Measurements from ENCODE around the gene HYAL1. TPM values are rescaled to one million over a fixed set of nuclear protein-coding genes. Genes with fewer than 3 reads are reported as not detected.

Gene HYAL1, protein sequence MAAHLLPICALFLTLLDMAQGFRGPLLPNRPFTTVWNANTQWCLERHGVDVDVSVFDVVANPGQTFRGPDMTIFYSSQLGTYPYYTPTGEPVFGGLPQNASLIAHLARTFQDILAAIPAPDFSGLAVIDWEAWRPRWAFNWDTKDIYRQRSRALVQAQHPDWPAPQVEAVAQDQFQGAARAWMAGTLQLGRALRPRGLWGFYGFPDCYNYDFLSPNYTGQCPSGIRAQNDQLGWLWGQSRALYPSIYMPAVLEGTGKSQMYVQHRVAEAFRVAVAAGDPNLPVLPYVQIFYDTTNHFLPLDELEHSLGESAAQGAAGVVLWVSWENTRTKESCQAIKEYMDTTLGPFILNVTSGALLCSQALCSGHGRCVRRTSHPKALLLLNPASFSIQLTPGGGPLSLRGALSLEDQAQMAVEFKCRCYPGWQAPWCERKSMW
- 4.0 and 5.5 TPM in 2 replicates for total RNA-seq

DNA sequence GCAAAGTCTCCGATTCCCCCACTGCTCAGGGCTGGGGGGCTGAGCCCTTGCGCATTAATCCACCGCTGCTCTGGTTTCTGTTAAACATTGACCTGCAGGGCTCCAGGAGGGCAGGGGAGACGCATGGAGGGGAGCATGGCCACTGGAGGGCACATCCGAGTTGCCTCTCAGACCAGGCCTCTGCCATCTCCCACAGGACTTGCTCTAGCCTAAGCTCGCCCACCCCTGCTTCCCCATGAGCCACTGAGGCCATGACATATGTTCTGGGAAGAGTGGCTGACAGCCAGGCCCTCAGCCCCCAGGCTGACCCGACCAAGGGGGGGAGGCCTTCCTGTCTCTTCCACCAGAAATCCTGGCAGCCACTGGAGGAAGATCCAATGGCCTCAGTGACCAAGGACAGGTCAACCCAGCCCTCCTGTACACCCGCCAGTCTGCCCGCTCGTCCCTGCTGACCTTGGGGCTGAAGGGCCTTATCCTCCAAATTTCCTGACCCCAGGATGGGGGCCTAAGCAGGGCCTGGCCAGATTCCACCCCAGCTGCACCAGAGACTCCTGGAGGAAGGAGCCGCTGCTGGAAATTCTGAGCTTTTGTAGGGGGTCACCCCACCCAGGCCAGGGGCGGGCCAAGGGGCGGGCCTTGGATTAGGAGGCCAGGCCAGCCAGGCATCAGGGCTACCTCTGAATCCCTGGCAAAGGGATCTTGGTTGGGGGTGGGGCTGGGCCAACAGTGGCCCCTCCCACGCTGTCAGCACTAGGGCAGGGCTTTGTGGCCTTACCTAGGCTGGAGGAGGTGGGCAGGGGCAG, at the start of gene HYAL1:
TSS of gene HYAL1 (minus strand) at position 562 of the 803 bp plus-strand sequence. CDS start 618 bp downstream, outside the sequence.

DNA sequence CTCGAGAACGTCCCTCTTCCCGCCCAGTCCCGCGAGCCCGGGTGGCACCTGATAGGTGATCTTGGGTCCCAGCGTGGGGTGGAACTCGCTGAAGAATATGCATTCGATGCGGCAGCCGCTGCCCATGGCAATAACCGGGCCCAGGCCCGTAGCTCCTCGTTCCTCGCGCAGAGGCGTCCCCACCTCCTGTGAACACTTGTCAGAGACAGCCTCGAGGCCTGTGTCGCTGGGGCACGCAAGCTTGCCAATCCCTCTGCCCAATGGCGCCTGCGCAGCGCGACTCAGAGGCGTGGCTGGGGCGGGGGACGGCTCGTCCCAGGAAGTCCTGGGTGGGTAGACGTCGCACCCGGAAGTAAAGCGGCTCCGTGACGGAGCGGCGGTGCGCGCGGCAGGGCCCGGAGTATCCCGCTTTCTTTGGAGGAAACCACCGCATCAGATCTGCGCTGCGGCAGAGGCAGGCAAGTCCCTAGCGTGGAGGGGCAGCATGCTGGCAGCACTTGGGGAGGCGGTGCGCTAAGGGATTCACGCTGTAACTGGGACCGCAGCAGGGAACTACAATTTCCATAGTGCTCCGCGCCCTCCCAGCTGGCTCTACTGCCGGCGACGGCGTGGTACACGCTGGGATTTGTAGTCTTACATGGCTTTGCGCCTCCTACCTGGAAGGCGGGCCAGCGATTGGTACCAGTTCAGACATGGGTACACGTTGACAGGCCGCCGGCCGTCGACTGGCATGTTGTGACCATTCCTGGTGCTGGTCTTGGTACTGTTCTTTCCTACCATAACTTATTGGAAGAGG, 47.4 kb upstream of the HYAL1 start, which contains the start of the genes CYB561D2 and NPRL2:
TSS of gene CYB561D2 (plus strand) at position 336 of the 796 bp plus-strand sequence. CDS start 572 bp downstream, outside the sequence.
TSS of gene NPRL2 (minus strand) at position 249 of the 796 bp plus-strand sequence. CDS start at position 126, 123 bp downstream.

DNA sequence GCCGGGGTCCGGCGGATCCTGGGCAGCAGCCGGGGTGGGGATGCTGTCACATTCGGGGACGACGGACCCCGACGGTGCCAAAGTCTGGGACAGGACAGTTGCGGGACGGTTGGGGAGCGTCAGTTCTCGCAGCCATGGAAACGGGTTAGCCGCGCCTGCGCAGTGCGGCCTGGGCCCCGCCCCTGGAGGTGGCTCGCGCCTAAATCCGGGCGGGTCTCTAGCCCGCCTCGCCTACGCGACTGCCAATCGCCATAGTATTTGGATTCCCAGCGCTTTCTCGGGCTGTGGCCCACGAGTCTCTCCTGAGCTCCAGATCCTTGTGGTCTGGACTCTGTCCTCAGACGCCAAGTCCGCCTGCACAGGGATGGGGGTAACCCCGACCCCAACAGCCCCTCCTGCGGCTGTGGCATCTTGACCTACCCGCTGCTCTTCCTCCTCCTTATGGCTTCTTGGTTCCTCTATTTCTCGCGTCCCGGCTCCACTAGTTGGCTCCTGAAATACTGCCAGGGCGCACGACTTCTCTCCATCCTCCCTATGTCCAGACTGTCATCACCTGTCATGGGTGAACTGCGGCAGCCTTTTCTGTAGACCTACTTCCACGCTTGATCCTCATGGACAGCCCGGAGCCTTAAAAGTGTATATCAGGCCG, 42.3 kb upstream of the HYAL1 start, which contains the start of gene ZMYND10:
TSS of gene ZMYND10 (minus strand) at position 147 of the 649 bp plus-strand sequence. CDS start 153 bp downstream, outside the sequence.

DNA sequence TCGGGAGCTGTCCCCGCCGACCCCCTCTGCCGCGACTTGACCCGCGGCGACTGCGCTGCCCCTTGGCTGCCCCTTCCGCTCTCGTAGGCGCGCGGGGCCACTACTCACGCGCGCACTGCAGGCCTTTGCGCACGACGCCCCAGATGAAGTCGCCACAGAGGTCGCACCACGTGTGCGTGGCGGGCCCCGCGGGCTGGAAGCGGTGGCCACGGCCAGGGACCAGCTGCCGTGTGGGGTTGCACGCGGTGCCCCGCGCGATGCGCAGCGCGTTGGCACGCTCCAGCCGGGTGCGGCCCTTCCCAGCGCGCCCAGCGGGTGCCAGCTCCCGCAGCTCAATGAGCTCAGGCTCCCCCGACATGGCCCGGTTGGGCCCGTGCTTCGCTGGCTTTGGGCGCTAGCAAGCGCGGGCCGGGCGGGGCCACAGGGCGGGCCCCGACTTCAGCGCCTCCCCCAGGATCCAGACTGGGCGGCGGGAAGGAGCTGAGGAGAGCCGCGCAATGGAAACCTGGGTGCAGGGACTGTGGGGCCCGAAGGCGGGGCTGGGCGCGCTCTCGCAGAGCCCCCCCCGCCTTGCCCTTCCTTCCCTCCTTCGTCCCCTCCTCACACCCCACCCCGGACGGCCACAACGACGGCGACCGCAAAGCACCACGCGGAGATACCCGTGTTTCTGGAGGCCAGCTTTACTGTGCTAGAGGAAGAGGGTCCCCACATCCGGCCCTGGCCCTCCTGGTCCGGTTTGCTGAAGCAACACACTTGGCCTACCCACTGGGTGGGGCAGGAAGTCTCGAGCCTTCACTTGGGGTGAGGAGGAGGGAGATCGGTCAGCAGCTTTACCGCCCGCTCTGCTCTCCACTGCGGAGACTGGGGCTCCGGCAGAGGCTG, 37.3 kb upstream of the HYAL1 start, which contains the start of gene RASSF1:
TSS of gene RASSF1 (minus strand) at position 389 of the 882 bp plus-strand sequence. CDS start at position 358, 31 bp downstream.

DNA sequence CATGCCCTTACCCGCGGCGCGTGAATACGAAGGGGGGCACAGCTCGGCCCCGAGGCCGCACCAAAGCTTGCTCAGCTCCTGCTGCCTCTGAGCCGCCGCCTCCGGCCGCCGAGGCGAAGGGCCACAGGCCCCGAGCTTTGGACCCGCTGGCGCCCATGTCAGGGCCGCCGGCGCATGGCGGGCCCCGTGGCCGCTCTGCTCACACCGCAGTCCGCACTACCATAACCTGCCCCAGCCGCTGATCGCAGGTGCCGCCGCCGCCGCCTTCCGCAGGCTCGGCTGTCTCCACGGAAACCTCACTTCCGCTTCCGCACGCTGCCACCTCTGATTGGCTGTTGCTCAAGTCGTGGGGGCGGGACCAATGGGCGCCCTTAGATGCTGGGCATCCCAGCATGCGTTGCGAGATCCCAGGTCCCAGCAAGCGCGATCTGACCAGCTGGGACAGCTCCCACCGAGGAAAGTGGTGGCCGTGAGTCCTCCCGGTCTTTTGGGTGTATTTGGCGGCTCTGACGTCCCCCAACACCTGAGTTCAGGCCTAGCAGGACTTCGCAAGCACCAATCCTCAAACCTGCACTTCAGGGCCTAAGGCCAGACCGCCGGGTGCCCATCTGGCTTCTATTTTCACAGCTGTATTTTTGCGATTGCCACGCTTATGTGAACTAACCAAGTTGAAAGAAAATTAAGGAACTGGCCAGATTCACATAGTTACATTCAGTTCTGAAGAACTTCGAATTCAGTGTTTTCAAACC, 24.7 kb upstream of the HYAL1 start, which contains the start of gene TUSC2:
TSS of gene TUSC2 (minus strand) at position 281 of the 749 bp plus-strand sequence. CDS start at position 157, 124 bp downstream.

DNA sequence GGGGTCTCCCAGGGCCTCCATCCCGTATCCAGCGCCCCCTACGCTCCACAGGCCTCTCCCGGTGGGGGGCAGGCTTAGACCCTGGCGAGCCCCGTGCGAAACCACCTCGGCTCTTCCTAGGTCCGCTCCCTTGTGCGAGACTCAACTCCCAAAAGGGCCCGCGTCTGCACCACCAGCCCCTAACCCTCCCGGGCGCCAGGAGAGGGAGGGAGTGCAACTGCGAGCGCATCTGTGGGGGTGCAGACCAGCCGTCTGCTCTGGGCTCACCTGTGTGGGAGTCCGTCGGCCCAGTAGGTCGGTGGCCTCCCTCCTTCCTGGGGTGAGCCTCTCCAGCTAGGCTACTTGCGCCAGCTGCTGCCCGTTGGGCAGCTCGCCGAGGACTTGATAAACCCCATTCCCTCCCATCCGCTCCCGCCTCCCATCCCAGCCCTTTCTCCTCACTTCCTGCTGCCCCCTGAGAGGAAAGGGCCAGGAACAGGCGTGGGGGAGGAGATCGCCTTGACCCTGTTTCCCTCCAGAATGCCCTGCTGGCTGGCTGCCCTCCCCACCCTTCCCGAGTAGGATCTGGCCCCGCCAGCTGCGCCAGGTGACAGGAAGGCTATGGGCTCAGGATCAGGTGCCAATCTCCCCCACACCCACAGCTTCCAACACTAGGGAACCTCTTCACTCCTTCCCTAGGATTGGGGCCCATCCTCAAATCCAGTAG, 19.2 kb upstream of the HYAL1 start, which contains the start of gene HYAL2:
TSS of gene HYAL2 (minus strand) at position 360 of the 706 bp plus-strand sequence. CDS start 2,256 bp downstream, outside the sequence.

DNA sequence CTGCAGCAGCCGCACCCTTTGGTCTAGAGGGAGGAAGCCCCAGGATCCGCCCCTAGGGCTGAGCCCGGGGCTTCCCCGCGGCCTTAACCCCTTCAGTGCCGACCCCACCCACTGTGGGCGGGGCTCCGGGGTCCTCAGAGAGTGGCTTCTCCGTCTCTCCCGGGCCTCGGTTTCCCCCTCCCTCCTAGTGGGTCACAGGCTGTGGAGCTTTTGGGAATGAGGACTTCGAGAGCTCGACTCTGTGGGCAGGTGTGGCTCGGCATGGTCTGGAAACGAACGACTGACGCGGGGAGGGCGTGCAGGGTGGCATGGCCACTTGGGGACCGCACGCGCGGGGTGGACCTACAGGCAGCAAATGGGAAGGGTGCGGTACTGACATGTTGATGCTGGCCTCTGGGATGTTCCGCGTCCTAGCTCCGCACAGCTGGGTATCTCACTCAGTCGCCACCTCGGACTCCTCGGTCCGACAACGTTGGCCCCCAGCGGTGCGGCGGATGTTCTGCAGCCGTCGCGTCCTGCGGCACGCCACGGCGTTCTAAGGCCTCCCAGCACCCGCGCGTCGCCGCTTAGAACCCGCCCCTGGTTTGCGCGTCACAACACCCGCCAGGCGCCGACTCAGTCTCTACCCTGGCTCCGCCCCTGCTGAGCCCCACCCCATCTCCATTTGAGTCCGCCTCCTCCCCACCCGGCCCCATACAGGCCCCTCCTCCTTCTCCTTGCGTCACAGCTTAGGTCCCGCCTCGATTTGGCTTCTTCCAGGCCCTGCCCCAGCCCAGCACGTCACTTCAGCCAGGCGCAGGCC, 4.3 kb downstream of the HYAL1 start, which contains the start of the genes HYAL3 and NAA80:
TSS of gene HYAL3 (minus strand) at position 570 of the 802 bp plus-strand sequence. CDS start 3,803 bp downstream, outside the sequence.
TSS of gene NAA80 (minus strand) at position 570 of the 802 bp plus-strand sequence. CDS start 1,942 bp downstream, outside the sequence.

DNA sequence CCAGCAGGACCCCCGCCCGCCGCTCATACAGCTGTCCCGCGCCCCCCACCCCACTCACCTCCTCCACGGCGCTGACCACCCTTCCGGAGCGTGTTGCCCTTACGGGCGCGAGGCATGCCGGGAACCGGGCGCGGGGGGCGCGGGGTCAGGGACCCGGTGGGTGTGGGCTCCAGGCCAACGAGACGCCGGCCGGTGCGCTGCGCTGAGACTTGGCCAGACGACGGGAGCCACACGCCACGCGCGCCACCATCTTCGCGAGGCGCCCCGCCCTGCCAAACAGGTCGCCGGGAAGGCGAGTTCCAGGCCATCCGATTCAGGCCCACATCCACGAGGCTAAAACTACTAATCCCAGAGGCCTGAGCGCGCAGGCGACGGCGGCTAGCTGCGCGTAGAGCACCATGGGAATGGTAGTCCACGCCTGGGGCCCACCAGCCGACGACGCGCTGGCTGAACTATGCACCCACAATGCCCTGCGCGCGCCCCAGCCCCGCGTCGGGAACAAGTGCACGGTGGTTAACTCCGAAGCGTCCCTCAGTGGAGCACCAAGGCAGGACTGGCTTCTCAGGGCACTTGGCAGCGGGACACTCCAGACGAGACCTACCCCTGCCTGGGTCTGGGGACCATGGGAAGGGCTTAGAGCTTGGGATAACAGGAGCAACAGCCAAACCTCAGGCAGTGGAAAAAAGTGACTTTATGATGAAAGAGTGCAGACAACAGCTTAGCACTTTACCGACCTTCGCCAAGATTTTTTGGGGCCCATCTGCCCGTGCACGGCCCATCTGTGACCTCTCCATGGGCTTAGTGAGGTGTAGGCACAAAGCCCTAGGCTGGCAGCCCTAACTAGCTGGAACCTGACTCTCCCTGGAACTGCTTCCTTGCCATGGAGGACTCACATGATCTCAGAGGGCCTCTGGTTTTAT, 11.0 kb downstream of the HYAL1 start, which contains the start of gene IFRD2:
TSS of gene IFRD2 (minus strand) at position 271 of the 920 bp plus-strand sequence. CDS start at position 116, 155 bp downstream.

DNA sequence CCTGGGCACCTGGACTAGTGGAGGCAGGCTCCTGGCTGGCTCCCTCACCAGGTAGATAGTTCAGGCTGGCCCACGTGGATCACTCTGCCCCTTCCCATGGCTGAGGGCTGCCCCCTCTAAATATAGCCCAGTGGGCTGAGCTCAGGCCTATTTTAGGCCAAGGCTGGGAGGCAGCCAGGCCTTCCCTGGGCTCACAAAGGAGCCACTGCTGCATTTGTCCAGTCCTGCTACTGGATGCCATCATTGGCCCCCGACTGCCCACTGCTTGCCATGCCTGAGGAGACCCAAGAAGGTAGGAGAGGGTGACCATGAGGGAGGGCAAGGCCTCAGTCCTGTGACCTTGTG, 24.5 kb downstream of the HYAL1 start, which contains the start of gene LSMEM2:
TSS of gene LSMEM2 (plus strand) at position 208 of the 345 bp plus-strand sequence. CDS start at position 235, 27 bp downstream.

DNA sequence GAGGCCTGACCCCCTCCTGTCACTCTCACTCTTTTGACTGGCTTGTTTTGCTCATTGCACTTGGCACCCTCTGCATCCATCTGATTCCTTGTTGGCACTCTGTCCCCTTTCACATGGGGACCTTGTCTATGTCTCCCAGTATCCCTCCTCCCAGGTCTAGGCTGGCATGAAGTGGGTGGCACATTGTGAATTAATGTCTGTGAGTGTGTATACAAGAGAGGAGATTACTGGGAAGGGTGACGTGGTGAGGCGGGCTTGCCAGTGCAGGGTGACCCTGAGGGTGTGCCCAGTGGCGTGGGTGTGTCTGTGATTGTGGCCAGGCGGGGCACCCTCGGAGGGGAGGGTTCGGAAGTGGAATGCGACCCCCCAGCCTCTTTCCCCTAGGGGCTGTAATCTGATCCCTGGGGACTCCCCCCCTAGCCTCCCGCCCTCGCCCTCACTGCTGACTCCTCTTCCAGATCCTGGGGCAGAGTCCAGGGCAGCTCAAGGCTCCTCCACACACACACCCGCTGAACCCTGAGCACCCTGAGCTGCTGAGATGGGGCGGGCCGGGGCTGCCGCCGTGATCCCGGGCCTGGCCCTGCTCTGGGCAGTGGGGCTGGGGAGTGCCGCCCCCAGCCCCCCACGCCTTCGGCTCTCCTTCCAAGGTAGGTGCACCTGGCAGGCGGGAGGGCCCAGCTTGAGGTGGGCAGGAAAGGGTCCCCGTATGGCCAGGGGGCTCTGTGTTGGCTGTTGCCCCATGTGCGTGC, 34.5 kb downstream of the HYAL1 start, which contains the start of gene SEMA3B:
TSS of gene SEMA3B (plus strand) at position 445 of the 749 bp plus-strand sequence. CDS start at position 539, 94 bp downstream.

Other genes starting within 250 kb of the HYAL1 start
- 67.0 and 69.3 TPM in 2 replicates for gene RBM5, start 214.7 kb downstream of the HYAL1 start, total RNA-seq
- gene SEMA3F, start 148.2 kb downstream of the HYAL1 start, total RNA-seq = 26.8 and 43.8 TPM in 2 replicates
- gene GNAT1, start 112.0 kb downstream of the HYAL1 start, total RNA-seq = not detected in 2 replicates
- not detected in 2 replicates for gene SLC38A3, start 98.3 kb downstream of the HYAL1 start, total RNA-seq
- gene GNAI2, start 67.4 kb downstream of the HYAL1 start, total RNA-seq = 188 and 248 TPM in 2 replicates
- gene SEMA3B, start 34.4 kb downstream of the HYAL1 start, total RNA-seq = 10.6 and 16.0 TPM in 2 replicates
- not detected in 2 replicates for gene LSMEM2, start 24.5 kb downstream of the HYAL1 start, total RNA-seq
- gene IFRD2, start 11.1 kb downstream of the HYAL1 start, total RNA-seq = 34.2 and 53.7 TPM in 2 replicates
- gene HYAL3, start 4.2 kb downstream of the HYAL1 start, total RNA-seq = 6.0 and 8.1 TPM in 2 replicates
- gene NAA80, start 4.2 kb downstream of the HYAL1 start, total RNA-seq = 13.7 and 17.3 TPM in 2 replicates
- gene HYAL2, start 19.2 kb upstream of the HYAL1 start, total RNA-seq = 59.3 and 80.8 TPM in 2 replicates
- gene TUSC2, start 24.6 kb upstream of the HYAL1 start, total RNA-seq = 14.5 and 30.7 TPM in 2 replicates
- 41.5 and 43.5 TPM in 2 replicates for gene RASSF1, start 37.3 kb upstream of the HYAL1 start, total RNA-seq
- 0.34 and 1.1 TPM in 2 replicates for gene ZMYND10, start 42.2 kb upstream of the HYAL1 start, total RNA-seq
- 12.1 and 13.2 TPM in 2 replicates for gene NPRL2, start 47.2 kb upstream of the HYAL1 start, total RNA-seq
- 20.8 and 35.2 TPM in 2 replicates for gene CYB561D2, start 47.3 kb upstream of the HYAL1 start, total RNA-seq
- gene TMEM115, start 55.9 kb upstream of the HYAL1 start, total RNA-seq = 69.1 and 93.9 TPM in 2 replicates
- 0.12 TPM in 1 of 2 replicates, not detected in the other for gene CACNA2D2, start 200.1 kb upstream of the HYAL1 start, total RNA-seq

All from pericardium fibroblast (primary cell).